ENCODE data around the gene TRABD2B. TPM values are rescaled to one million over a fixed set of nuclear protein-coding genes. Genes with fewer than 3 reads are reported as not detected.

Gene TRABD2B
- total RNA-seq, 1 donor from 2014 or later = 0.92 TPM

- intact Hi-C loops (cut with micrococcal nuclease) = no loop called here
- ATAC-seq (no peak), DNase-seq (no peak)
These were observed 217.6 kb downstream of the TRABD2B start for GRCh38 chr1:47779613-47780012.

DNA sequence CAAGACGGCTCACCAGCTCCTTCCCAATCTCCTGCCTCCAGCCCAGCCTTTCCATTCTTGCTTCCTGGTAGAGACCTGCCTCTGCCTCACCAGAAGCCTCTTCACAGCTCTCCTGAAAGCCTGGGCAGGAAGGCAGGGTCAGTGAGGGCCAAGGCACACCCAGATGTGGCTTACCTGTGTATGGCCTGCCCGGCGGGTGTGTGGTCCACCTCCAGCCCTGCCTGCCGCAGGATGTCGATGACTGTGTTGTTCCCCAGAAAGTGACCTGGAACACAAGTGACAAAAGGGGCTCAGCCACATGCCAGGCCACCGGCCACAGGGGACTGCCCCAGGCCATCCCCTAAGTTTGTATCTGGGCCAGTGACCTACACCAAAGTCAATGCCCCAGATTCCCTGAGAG lies 218.9 kb downstream of the TRABD2B start:
- intact Hi-C loops (cut with micrococcal nuclease) = no loop called here
- DNase-seq (no peak), ATAC-seq (no peak)

- no peak for DNase-seq
- ATAC-seq = no peak
- intact Hi-C loops (cut with micrococcal nuclease) = no loop called here
These were observed 219.9 kb downstream of the TRABD2B start for GRCh38 chr1:47777322-47777721.

GRCh38 chr1:47776667-47777131 lies 220.5 kb downstream of the TRABD2B start:
- no peak for DNase-seq
- ATAC-seq = no peak
- intact Hi-C loops (cut with micrococcal nuclease) = no loop called here

DNA sequence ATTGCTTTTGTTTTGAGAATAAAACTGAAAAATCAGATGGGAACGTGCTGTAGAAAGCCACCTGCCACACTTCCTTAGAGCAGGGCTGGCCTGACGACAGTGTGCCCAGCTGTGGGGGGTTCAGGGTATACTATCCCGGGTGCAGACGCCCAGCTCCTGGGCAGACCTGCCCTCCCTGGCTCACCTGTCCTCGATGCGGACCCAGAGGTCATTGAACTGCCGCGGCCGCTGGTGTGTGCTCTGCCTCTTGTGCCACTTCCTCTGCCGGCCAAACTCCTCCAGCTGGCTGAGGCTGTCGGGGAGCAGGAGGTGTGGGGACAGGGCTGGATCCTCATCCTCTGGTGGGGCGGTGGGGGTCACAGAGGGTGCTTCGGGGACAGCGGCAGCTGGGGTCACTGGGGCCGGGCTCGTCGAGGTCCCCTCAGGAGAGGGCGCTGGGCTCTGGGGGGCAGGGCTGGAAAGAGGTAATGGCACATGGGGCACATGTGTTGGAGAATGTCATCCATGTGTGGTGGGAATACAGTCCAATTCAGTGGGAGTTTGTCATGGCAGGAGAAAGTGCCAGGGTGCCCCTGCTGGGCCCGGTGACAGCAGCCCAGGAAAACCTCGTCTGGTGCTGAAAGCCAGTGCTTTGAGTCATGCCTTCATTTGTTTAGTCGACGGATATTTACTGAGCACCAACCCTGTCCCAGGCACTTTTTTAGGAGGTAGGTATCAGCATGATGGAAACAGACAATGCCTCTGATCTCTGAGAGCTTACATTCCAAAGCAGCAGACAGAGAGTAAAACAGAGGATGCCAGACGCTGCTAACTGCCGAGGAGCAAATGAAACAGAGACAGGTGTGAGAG lies 222.0 kb downstream of the TRABD2B start:
- no peak for DNase-seq
- ATAC-seq = no peak
- intact Hi-C loops (cut with micrococcal nuclease) = no loop called here

GRCh38 chr1:47772960-47773682 lies 224.1 kb downstream of the TRABD2B start:
- ATAC-seq = peak; percentile 55
- DNase-seq = no peak

GRCh38 chr1:47772281-47772680 lies 224.9 kb downstream of the TRABD2B start:
- intact Hi-C loops (cut with micrococcal nuclease) = no loop called here
- DNase-seq (no peak), ATAC-seq (no peak)

More at GRCh38 chr1:47772960-47773682, 224.1 kb downstream of the TRABD2B start:
- intact Hi-C loops (cut with micrococcal nuclease) = no loop called here

DNA sequence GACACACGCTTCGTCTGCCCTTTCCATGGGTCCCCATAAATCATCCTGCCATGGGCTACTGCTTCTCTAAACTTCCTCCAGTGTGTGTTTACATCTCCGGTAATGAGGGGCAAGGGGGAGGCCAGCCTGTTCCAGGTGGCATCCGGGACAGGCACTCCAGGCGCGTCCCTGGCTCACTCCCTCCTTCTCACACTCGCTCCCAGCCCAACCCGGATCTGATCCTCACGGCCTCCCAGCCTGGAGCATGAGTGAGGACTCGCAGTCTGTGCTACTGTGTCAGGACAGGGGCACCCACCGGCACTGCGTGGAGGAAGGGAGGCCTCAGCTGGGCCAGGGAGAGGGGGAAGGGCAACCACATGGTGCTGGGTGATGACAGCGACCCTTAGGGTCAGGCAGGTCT lies 225.4 kb downstream of the TRABD2B start:
- intact Hi-C loops (cut with micrococcal nuclease) = no loop called here
- ATAC-seq (no peak), DNase-seq (no peak)

DNA sequence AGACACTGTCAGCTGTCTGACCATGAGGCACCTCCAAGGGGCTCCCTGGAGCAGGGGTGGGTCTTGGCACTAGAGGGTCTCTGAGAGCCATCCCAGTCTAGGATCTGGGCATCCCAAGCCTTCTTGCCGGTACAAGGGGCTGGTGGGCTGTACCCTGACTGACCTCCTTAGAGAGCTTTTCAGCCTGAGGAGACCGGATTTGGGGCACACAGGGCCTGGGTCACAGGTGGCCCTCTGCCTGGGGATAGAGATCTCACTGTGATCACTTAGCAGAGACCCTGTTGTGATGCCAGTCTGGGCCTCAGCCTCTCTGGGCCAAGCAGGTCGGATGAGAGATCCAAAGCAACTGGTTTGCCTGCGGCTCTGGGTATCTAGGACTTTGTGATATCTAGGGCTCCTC lies 227.2 kb downstream of the TRABD2B start:
- intact Hi-C loops (cut with micrococcal nuclease) = no loop called here
- no peak for ATAC-seq
- no peak for DNase-seq

DNA sequence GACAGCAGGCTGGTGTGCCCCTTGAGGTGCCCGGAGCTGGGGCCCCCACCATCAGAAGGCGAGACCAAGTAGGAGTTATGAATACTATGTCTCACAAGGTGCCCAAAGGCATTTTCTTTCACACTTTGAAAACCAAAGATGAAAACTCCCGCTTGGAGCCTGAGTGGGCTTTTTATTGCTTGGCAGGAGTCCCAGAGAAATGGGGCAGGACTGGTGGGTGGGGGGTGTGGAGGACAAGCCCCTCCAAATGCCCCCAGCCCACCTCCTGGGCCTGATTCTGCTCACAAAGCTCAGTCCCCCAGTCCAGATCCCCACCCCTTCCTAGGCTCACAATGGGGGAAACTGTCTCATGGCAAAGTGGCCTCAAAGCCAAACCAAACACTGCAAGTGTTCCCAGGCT lies 227.9 kb downstream of the TRABD2B start:
- no peak for ATAC-seq
- no peak for DNase-seq
- intact Hi-C loops (cut with micrococcal nuclease) = no loop called here

DNA sequence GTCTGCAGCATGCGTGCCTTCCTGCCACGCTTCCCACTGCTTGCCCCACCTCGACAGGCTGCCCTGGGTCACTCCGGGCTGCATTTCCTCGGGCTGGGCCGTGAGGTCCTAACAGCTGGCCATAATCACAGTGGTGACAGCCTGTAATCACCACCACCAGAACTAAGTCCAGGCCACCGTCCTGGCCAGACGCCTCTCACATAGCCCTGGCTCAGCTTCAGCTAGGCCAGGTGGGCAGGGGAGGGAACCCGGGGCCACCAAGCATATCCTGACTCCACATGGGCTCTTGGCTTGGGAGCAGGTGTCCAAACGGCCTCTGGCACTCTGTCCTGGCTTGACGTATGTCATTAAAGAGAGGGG lies 229.5 kb downstream of the TRABD2B start:
- ATAC-seq = peak; percentile 90
- peak; percentile 83 for DNase-seq
- intact Hi-C loops (cut with micrococcal nuclease) = no loop called here

GRCh38 chr1:47766832-47767740 lies 230.1 kb downstream of the TRABD2B start:
- ATAC-seq (no peak), DNase-seq (no peak)
- intact Hi-C loops (cut with micrococcal nuclease) = no loop called here

- ATAC-seq (no peak), DNase-seq (no peak)
- intact Hi-C loops (cut with micrococcal nuclease) = no loop called here
These were observed 231.3 kb downstream of the TRABD2B start for GRCh38 chr1:47765742-47766485.

DNA sequence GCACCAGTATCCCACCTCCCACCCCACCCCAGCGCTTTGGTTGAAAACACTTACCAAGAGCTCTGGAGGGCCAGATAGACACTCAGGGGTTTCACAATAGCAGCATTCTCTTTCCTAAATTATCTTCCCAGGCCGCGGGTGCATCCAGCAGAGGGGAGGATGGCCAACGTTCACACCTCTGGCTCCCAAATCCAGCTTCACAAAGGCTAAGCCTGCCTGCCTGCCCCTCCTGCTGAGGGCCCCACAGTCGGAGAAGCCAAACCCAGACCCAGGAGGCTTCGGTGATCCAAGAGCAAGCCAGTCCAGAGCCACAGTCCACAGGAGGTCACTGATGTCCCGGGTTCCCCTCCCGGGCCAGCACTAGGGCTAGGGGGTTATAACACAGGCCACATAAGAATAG lies 231.9 kb downstream of the TRABD2B start:
- DNase-seq (peak; percentile 74), ATAC-seq (peak; percentile 66)
- intact Hi-C loops (cut with micrococcal nuclease) = no loop called here

- ATAC-seq (no peak), DNase-seq (no peak)
- intact Hi-C loops (cut with micrococcal nuclease) = no loop called here
These were observed 232.6 kb downstream of the TRABD2B start for GRCh38 chr1:47764461-47765046.

DNA sequence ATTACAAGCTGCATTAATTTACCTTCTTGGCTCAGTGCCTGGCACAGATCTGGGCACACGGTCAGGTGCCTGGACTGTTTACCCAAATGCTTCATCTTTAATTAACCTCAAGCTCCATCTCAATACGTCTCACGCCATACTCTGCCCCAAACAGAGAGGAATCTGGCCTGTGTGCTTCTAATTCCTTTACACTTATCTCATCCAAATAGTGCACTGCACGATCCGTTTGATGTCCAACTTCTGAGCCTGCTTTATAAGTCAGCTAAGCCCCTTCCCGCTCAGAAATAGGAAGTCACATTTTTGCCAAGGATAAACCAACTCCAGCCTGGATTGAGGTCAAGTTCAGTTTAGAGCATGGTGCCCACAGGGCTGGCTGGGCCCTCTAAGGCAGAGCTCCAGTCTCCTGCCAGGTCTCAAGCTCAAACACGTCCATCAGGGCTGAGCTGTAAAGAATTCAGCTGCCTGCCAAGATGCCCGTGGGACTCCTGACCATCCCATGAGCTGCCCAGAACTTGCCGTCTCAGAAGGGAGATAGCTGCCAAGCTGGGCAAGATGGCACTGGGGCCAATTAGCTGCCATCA lies 233.5 kb downstream of the TRABD2B start:
- intact Hi-C loops (cut with micrococcal nuclease) = no loop called here
- DNase-seq = no peak
- peak; percentile 52 for ATAC-seq

GRCh38 chr1:47761974-47762373 lies 235.2 kb downstream of the TRABD2B start:
- no peak for DNase-seq
- intact Hi-C loops (cut with micrococcal nuclease) = no loop called here
- ATAC-seq = no peak

DNA sequence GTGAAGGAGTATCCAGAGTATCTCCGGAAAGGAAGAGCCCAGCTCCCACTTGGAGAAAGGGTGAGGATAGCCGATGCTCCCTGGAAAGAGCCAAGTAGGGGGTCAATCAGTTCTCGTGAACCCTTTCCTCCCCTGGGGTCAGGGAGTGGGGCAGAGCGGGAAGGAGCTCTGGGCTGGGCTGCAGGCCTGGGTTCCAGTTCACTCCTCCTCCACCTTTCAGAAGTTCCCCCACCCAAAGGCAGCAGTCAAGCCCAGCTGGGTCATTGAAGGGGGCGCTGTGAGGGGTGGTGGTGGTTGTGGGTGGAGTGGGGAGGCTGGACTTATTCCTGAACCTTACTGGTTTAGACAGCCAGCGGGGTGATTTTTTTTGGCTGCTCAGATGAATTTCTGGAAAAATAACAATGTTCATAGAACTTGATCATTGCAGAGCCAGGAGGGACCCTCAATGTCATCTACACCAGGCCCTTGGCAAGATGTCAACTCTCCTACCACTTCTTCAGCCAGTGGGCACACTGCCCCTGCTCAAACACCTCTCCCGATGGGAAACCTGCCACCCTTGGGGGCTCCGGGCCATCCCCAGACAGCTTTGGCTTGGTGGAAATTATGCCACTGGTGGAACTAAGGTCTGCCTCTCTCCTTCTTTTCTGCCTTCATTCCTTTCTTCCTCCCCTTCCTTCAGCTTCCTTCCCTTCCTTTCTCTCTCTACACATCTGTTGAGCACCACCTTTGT lies 235.8 kb downstream of the TRABD2B start:
- ATAC-seq (no peak), DNase-seq (no peak)
- intact Hi-C loops (cut with micrococcal nuclease) = no loop called here

All from left ventricle myocardium superior (tissue), 1 donor.